Large intestine (tissue), 3 donors: Measurements from ENCODE around the gene RPRD1B. TPM values are rescaled to one million over a fixed set of nuclear protein-coding genes. Genes with fewer than 3 reads are reported as not detected.

Source experiments
- DNase-seq, 2 donors: peaks; one replicate each; pipeline versions ENCODE4 v3.0.0 to v3.0.0-alpha.2; 2013
- H3K27ac ChIP-seq: one replicate; pipeline ENCODE4 v1.5.1; 2013; ENCODE audit warnings: low read length
- H3K27me3 ChIP-seq: 2 replicates; pipeline ENCODE4 v1.6.1; 2013; ENCODE audit warnings: low read length; ENCODE audit not compliant: control insufficient read depth, insufficient read depth
- H3K36me3 ChIP-seq: 2 replicates; pipeline ENCODE4 v1.6.1; 2013; ENCODE audit warnings: low read length; ENCODE audit not compliant: control insufficient read depth, insufficient read depth
- H3K4me1 ChIP-seq: one replicate; pipeline ENCODE4 v1.6.1; 2013; ENCODE audit warnings: low read length; ENCODE audit not compliant: control insufficient read depth, insufficient read depth
- H3K4me3 ChIP-seq: one replicate; pipeline ENCODE4 v1.5.1; 2013; ENCODE audit warnings: low read length
- H3K9me3 ChIP-seq: one replicate; pipeline ENCODE4 v1.6.1; 2013; ENCODE audit warnings: mild to moderate bottlenecking, low read depth, low read length, moderate library complexity; ENCODE audit not compliant: control insufficient read depth
- whole genome bisulfite sequencing: methylation state at CpG from one replicate; pipeline ENCODE4 v1.1.5; 2013; ENCODE audit warnings: low lambda C conversion rate; ENCODE audit not compliant: insufficient coverage; 5-methylcytosine and 5-hydroxymethylcytosine counted together
- polyA plus RNA-seq: library from polyadenylated mRNA; unstranded; fragments of 120-200 nt; gene quantifications from one replicate; pipeline ENCODE4 v1.2.1, GENCODE V29; 2013

Gene RPRD1B
- polyA plus RNA-seq, 1 donor, result 49.0 TPM

DNA sequence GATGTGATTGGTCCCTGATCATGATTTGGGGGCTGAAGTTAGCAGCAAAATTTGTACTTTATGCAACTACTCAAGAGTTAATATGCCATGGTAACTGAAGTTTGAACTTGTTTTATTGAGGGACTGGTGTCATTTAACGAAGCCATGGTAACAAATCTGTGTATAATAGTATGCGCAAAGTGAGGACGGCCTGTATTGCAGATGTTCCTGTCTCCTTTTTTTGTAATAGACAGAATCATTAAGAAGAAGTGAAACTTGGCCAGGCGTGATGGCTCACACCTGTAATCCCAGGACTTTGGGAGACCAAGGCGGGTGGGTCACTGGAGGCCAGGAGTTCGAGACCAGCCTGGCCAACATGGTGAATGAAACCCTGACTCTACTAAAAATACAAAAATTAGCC, 22.3 kb downstream of the RPRD1B start:
- DNase-seq, result no peak
- WGBS, result no CpG with 5 or more reads among the region's 6 CpGs
- Histone ChIP-seq H3K9me3 (no peaks in the 10 kb centered on the region), H3K4me1 (peaks cover 3% of the 10 kb centered on the region), H3K36me3 (peaks cover 58% of the 10 kb centered on the region), H3K27me3 (no peaks in the 10 kb centered on the region), H3K4me3 (no peak overlapping the region), H3K27ac (no peak overlapping the region)

GRCh38 chr20:38057351-38057972, 23.9 kb downstream of the RPRD1B start:
- no peaks in the 10 kb centered on the region for H3K9me3 ChIP-seq
- peaks cover 3% of the 10 kb centered on the region for H3K4me1 ChIP-seq
- peak; percentile 66 to 67 for DNase-seq
- H3K27me3 ChIP-seq, result no peaks in the 10 kb centered on the region
- H3K27ac ChIP-seq, result no peak overlapping the region
- no peak overlapping the region for H3K4me3 ChIP-seq
- peaks cover 64% of the 10 kb centered on the region for H3K36me3 ChIP-seq
- WGBS, result no CpG with 5 or more reads among the region's 7 CpGs

DNA sequence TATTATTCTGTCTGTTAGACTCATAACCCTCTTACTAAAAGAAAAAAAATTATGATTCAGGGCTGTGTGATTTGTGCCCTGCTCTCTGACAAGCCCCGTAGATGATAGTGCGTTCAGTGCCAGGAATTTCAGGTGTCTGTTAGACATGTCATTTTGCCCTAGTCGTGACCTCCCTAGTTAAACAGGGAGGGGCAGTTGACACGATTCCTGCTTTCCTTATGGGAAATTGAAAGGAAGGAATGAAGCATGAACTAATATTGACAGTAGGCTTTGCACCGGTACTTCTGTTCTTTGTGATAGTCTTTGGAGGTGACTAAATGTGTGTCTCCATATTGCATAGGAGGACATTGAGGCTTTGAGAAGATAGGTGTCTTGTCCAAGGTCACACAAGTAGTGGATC, 26.3 kb downstream of the RPRD1B start:
- peak in 1 of 2 donors; percentile 35 for DNase-seq

DNA sequence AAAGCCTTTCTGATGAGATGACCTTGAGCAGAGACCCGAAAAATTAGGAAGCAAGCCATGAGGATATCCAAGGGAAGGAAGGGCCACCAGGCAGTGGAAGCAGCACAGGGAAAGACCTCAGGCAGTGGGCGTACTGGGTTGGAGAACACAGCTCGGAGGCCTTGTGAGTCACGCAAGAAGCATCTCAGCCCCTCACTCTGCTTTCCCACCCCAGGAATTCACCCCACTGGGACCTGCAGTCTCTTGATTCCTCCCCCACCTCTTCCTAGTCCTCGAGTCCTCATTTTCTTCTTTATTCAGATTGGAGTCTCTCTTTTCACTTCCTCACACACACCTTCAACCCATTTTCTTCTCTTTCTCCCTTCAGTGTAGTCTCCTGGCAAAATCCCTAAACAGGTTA, 27.0 kb downstream of the RPRD1B start:
- H3K36me3 ChIP-seq, result peaks cover 76% of the 10 kb centered on the region
- no peaks in the 10 kb centered on the region for H3K27me3 ChIP-seq
- no peaks in the 10 kb centered on the region for H3K9me3 ChIP-seq
- H3K4me3 ChIP-seq, result no peak overlapping the region
- H3K27ac ChIP-seq, result no peak overlapping the region
- H3K4me1 ChIP-seq, result peaks cover 3% of the 10 kb centered on the region
- DNase-seq, result no peak
- WGBS, result no CpG with 5 or more reads among the region's 5 CpGs

More for the DNA sequence above, 26.3 kb downstream of the RPRD1B start:
- no peak overlapping the region for H3K4me3 ChIP-seq
- H3K36me3 ChIP-seq, result peaks cover 75% of the 10 kb centered on the region
- no peaks in the 10 kb centered on the region for H3K9me3 ChIP-seq
- peaks cover 3% of the 10 kb centered on the region for H3K4me1 ChIP-seq
- H3K27ac ChIP-seq, result no peak overlapping the region
- no peaks in the 10 kb centered on the region for H3K27me3 ChIP-seq
- 60% methylated on average over 1 of the region's 5 CpGs for WGBS

- WGBS, result 77% methylated on average over 4 of the region's 4 CpGs
- H3K36me3 ChIP-seq, result peaks cover 78% of the 10 kb centered on the region
- peaks cover 3% of the 10 kb centered on the region for H3K4me1 ChIP-seq
- H3K4me3 ChIP-seq, result no peak overlapping the region
- no peaks in the 10 kb centered on the region for H3K27me3 ChIP-seq
- no peak overlapping the region for H3K27ac ChIP-seq
- no peak for DNase-seq
- H3K9me3 ChIP-seq, result no peaks in the 10 kb centered on the region
These were observed 27.6 kb downstream of the RPRD1B start for GRCh38 chr20:38061109-38061508.

- Histone ChIP-seq H3K27me3 (no peaks in the 10 kb centered on the region), H3K9me3 (no peaks in the 10 kb centered on the region), H3K27ac (no peak overlapping the region), H3K36me3 (peaks cover 86% of the 10 kb centered on the region), H3K4me3 (no peak overlapping the region), H3K4me1 (peaks cover 3% of the 10 kb centered on the region)
- no peak for DNase-seq
- no CpG with 5 or more reads among the region's 5 CpGs for WGBS
These were observed 29.3 kb downstream of the RPRD1B start for GRCh38 chr20:38062890-38063289.

GRCh38 chr20:38063911-38064530, 30.5 kb downstream of the RPRD1B start:
- DNase-seq, result no peak
- Histone ChIP-seq H3K4me3 (no peak overlapping the region), H3K36me3 (peaks cover 85% of the 10 kb centered on the region), H3K9me3 (no peaks in the 10 kb centered on the region), H3K27me3 (no peaks in the 10 kb centered on the region), H3K4me1 (peaks cover 3% of the 10 kb centered on the region), H3K27ac (no peak overlapping the region)
- no CpG with 5 or more reads among the region's 7 CpGs for WGBS

DNA sequence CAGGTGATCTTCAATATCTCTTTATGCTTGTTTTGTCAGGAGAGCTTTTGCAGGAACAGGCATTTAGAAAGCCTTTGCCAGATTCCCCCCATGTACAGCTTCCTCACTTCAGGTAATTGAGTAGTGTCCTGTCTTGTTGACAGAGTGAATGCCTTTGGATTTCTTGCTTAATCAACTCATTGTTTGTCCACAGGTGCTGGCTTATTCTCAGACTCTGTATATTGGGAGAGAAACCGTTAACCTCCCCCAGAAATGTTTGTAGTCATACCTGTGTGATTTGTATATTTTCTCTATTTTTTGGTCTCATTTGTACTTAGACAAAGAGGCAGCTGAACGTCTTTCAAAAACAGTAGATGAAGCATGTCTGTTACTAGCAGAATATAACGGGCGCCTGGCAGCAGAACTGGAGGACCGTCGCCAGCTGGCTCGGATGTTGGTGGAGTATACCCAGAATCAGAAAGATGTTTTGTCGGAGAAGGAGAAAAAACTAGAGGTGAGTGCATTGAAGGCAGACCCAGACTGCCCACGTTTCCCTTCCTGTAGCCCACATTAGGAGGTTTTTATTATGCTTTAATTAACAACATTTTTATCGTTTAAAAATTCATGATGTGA, 32.3 kb downstream of the RPRD1B start:
- Histone ChIP-seq H3K9me3 (no peaks in the 10 kb centered on the region), H3K4me3 (no peak overlapping the region), H3K27me3 (no peaks in the 10 kb centered on the region), H3K27ac (no peak overlapping the region), H3K36me3 (peaks cover 77% of the 10 kb centered on the region), H3K4me1 (no peaks in the 10 kb centered on the region)
- no peak for DNase-seq
- WGBS, result 83% methylated on average over 1 of the region's 10 CpGs

DNA sequence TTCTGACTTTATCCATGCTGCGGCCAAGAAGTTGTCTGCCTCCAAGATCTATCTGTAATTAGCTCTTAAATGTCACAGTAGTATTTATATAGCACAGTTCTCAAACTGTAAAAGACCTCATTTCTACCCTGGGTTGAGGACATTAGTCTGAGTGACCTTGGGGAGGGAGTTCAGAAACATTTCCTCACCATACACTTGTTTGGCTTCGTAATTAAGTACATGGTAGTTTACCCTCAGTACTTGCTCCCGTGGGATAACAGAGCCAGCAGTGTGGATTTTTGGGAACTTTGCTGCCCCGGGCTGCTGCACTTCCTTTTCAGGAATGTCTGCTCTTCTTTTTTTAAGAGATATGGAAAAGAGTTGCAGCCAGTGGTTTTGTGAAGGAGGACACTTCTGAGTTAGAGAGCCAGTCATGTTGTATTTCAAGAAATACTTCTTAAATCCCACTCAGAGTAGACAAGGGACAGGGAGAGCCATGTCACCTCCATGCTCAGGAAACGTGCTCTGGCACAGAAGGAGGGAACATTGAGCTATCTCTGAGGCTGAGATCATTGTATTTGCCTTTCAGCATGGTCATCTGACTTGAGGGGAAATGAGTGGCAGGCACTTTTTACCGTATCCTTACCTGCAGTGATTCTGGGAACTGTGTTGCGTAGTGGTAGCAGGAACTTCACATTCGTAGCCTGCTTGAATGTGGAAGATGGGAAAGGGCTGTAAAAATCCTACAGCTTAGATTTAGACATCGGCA, 33.6 kb downstream of the RPRD1B start:
- Histone ChIP-seq H3K9me3 (no peaks in the 10 kb centered on the region), H3K27ac (no peak overlapping the region), H3K4me3 (no peak overlapping the region), H3K36me3 (peaks cover 76% of the 10 kb centered on the region), H3K27me3 (no peaks in the 10 kb centered on the region), H3K4me1 (no peaks in the 10 kb centered on the region)
- no CpG with 5 or more reads among the region's 9 CpGs for WGBS
- DNase-seq, result no peak

DNA sequence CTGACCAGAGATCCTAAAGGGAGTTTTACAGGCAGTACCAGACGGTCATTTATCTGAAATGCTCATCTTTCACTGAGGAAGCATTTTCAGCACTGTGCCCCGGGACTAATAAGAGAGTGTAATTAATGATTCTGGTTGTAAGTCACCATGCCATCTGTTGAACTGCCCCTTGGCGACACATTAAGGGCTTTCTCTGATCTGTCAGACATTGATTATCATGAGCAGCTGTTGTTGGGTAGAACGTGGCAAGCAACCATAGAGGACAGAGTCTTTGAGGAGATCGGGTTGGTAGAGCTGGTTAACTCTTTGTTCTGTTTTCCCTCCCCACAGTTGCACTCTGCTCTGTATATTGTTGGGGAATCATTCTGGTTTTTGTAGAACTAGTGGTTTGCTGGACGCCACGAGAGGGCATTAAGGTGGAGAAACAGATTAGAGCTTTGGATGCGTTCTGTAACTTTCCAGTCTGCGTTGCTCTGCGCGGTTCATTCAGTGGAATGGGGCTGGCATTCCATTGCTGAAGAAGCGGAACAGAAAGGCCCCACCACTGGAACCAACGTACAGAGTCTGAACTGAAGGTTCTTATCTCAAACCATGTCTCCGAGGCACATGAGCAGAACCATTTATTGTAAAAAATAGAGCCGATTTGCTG, 34.3 kb downstream of the RPRD1B start:
- H3K4me1 ChIP-seq, result no peaks in the 10 kb centered on the region
- no peak overlapping the region for H3K27ac ChIP-seq
- no peaks in the 10 kb centered on the region for H3K9me3 ChIP-seq
- H3K4me3 ChIP-seq, result no peak overlapping the region
- peaks cover 70% of the 10 kb centered on the region for H3K36me3 ChIP-seq
- WGBS, result no CpG with 5 or more reads among the region's 15 CpGs
- H3K27me3 ChIP-seq, result no peaks in the 10 kb centered on the region
- no peak for DNase-seq
